ENCODE data around the gene FASTK. TPM values are rescaled to one million over a fixed set of nuclear protein-coding genes. Genes with fewer than 3 reads are reported as not detected.

Gene FASTK
- total RNA-seq, 4 donors from 2014 or later = 43.0 to 83.6 (median 75.9) TPM

DNA sequence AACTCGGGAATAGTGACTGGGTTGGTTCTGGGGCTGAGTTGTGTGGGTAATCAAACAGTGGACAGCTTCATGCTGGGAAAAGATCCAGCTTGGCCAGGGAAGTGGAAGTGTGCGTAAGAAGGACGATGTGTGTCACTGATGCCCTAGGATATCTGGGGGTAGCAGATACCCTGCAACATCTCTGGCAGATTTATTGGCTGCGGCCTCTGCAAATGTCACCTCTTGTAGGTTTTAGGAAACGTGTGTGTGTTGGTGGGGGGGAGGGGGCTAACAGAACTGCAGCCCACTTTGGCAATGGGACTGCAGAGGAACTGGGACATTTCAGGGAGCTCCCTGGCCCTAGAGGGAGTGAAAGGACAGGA, 4.7 kb upstream of the FASTK start:
- DNase-seq = no peak
- WGBS, 2 donors = 32 to 53% methylated on average over 5 of the region's 5 CpGs
- no peaks in the 10 kb centered on the region for H3K27me3 ChIP-seq
- peak overlapping the region in 3 of 4 donors; percentile 75 to 93 (median 88) for H3K27ac ChIP-seq
- H3K4me1 ChIP-seq = peaks cover 51 to 77% (median 55%) of the 10 kb centered on the region in 3 donors
- no peaks in the 10 kb centered on the region for H3K36me3 ChIP-seq
- H3K4me3 ChIP-seq = peak overlapping the region in 3 of 4 donors; percentile 55 to 94 (median 74)
- no peaks in the 10 kb centered on the region for H3K9me3 ChIP-seq
- TF ChIP-seq, protein P1, sequence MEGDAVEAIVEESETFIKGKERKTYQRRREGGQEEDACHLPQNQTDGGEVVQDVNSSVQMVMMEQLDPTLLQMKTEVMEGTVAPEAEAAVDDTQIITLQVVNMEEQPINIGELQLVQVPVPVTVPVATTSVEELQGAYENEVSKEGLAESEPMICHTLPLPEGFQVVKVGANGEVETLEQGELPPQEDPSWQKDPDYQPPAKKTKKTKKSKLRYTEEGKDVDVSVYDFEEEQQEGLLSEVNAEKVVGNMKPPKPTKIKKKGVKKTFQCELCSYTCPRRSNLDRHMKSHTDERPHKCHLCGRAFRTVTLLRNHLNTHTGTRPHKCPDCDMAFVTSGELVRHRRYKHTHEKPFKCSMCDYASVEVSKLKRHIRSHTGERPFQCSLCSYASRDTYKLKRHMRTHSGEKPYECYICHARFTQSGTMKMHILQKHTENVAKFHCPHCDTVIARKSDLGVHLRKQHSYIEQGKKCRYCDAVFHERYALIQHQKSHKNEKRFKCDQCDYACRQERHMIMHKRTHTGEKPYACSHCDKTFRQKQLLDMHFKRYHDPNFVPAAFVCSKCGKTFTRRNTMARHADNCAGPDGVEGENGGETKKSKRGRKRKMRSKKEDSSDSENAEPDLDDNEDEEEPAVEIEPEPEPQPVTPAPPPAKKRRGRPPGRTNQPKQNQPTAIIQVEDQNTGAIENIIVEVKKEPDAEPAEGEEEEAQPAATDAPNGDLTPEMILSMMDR (IDR thresholded peaks at IDR 0.05) = no peak
- TF ChIP-seq POLR2A (IDR thresholded peaks at IDR 0.05) = no peak
- intact Hi-C loops (cut with DNase I) = no loop called here

DNA sequence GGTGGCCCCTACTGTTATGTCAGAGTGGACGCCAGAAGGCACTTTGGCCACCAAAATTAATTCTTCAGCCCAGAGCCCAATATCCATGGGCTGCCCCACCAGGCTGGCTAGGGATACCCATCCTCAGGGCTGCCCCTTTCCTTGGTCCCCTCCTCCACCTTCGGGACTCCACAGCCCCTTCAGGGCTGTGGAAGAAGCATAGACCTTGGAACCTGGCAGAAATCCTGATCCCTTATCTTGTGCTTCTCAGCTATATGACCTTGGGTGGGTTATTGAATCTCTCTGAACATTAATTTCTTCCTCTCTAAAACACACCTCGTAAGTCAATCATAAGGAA, 3.2 kb upstream of the FASTK start:
- H3K27ac ChIP-seq = peak overlapping the region in 3 of 4 donors; percentile 91 to 97 (median 95)
- H3K4me1 ChIP-seq = peaks cover 49 to 77% (median 54%) of the 10 kb centered on the region in 3 donors
- no peaks in the 10 kb centered on the region for H3K27me3 ChIP-seq
- H3K36me3 ChIP-seq = peaks cover 0 to 8% (median 0%) of the 10 kb centered on the region in 3 donors
- peak overlapping the region; percentile 62 to 95 (median 82) for H3K4me3 ChIP-seq
- intact Hi-C loops (cut with DNase I) = no loop called here
- WGBS, 2 donors = 26 to 51% methylated on average over 2 to 3 of the region's 3 CpGs
- no peaks in the 10 kb centered on the region for H3K9me3 ChIP-seq
- TF ChIP-seq, protein P1 (IDR thresholded peaks at IDR 0.05) = no peak
- TF ChIP-seq POLR2A (IDR thresholded peaks at IDR 0.05) = no peak
- DNase-seq = no peak

DNA sequence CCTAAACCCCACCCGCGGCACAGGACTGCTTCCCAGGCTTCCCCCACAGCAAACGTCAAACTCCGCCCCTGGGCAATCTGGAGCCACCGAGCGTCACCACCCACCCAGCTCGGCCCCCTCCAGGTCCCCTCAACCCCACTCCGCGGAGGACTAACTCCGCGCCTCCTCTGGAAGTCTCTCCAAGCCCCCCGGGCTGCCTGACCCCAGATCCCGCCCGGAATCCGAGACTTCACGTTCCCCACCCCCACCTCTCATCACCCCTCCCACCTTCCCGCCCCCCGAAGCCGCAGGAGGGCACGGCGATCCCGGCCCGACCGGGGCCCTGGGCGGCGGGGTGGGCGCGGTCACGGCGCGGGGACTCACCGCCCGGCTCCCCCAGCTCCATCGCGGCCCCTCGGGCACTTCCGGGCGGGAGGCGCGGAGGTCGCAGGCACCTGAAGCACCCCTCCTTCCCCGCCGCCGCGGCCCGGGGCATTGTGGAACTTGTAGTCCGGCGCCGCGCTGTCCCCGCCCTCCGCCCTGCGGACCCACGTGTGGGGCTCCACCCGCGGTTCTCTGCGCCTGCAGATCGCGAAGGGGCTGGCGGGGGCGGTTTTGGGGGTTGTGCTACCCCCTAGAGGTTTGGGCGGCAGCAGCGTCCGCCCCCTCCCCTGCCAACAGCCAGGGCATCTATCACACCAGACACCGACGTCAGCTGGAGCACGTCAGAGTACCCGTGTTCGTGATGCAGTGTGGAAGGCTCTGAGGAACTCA, 2.6 kb upstream of the FASTK start, which contains the start of gene TMUB1:
TSS of gene TMUB1 (minus strand) at position 423 of the 753 bp plus-strand sequence. CDS start 930 bp downstream, outside the sequence.
- Histone ChIP-seq H3K36me3 (peaks cover 0 to 13% (median 0%) of the 10 kb centered on the region in 3 donors), H3K4me3 (peak within 1 kb of the TSS; percentile 62 to 95 (median 82)), H3K27ac (peak within 1 kb of the TSS; percentile 91 to 97 (median 94)), H3K27me3 (no peaks in the 10 kb centered on the region), H3K9me3 (no peaks in the 10 kb centered on the region), H3K4me1 (peaks cover 47 to 77% (median 52%) of the 10 kb centered on the region in 3 donors)
- intact Hi-C loops (cut with DNase I) = no loop called here
- 1% methylated on average over 15 of the region's 69 CpGs; no CpG with 5 or more reads in 1 of the 2 donors for WGBS, 2 donors
- peak in 2 of 4 donors; percentile 44 to 76 for TF ChIP-seq POLR2A (IDR thresholded peaks at IDR 0.05)
- TF ChIP-seq, protein P1 (IDR thresholded peaks at IDR 0.05) = no peak
- peak; percentile 32 for DNase-seq

DNA sequence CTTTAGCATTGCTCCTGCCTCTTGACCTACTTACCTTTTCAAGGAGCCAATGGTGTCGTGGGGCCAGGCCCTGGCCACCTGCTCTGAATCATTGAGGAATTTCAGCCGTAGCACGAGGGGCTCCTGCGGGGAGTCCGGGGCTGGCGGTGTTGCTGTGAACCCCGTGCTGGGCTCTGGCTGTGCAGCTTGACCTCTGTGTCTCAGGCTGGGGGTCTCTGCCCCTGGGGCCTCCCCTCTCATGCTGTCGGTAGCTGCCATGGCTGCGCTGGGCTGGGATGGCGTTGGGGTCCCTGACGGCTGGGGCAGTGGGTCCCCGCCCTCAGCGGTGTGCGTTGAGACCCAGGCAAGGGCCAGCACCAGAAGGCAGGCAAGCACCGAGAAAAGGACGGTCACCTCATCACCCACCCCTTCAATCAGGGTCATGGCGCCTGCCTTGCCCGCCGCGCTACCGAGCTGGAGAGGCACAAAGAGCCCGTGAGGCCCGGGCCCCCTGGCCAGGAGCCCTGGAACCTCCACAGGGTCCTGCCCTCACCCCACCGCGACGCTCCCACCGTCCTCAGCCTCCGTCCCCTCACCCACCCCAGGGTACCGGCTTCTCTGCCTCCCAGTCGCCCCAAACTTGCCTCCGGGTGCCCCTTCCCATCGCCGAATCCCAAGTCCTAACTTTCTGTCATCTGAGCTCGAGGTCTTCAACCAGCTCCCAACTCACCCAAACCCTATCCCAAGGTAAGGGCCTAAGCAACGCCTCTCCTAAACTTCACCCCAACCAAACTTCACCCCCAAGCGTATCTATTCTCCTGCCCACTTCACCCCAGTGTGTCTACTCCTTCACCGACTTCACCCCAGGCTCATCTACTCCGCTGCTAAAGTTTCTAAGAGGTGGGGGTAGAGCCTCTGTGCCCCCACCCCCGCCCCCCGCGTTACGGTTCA, 1.8 kb upstream of the FASTK start:
- DNase-seq = no peak
- 28 to 34% methylated on average over 20 to 24 of the region's 42 CpGs for WGBS, 2 donors
- H3K4me1 ChIP-seq = peaks cover 39 to 77% (median 46%) of the 10 kb centered on the region in 3 donors
- intact Hi-C loops (cut with DNase I) = no loop called here
- TF ChIP-seq POLR2A (IDR thresholded peaks at IDR 0.05) = no peak
- TF ChIP-seq, protein P1 (IDR thresholded peaks at IDR 0.05) = no peak
- peak overlapping the region; percentile 91 to 97 (median 94) for H3K27ac ChIP-seq
- H3K4me3 ChIP-seq = peak overlapping the region; percentile 62 to 95 (median 82)
- H3K27me3 ChIP-seq = no peaks in the 10 kb centered on the region
- H3K9me3 ChIP-seq = no peaks in the 10 kb centered on the region
- peaks cover 0 to 22% (median 0%) of the 10 kb centered on the region in 3 donors for H3K36me3 ChIP-seq
